Measurements from ENCODE around the gene C17orf114.
A peak's percentile ranks its signal among the peaks of the same experiment; 100 is the strongest.

Gene C17orf114

GRCh38 chr17:4789951-4790704 lies 12.0 kb downstream of the C17orf114 start (continued):
- TF ChIP-seq, protein P1, sequence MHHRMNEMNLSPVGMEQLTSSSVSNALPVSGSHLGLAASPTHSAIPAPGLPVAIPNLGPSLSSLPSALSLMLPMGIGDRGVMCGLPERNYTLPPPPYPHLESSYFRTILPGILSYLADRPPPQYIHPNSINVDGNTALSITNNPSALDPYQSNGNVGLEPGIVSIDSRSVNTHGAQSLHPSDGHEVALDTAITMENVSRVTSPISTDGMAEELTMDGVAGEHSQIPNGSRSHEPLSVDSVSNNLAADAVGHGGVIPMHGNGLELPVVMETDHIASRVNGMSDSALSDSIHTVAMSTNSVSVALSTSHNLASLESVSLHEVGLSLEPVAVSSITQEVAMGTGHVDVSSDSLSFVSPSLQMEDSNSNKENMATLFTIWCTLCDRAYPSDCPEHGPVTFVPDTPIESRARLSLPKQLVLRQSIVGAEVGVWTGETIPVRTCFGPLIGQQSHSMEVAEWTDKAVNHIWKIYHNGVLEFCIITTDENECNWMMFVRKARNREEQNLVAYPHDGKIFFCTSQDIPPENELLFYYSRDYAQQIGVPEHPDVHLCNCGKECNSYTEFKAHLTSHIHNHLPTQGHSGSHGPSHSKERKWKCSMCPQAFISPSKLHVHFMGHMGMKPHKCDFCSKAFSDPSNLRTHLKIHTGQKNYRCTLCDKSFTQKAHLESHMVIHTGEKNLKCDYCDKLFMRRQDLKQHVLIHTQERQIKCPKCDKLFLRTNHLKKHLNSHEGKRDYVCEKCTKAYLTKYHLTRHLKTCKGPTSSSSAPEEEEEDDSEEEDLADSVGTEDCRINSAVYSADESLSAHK (CRISPR knock-in tag; IDR thresholded peaks at IDR 0.05; ENCODE audit: borderline replicate concordance) = no peak
- TF ChIP-seq TGIF2 (CRISPR knock-in tag; IDR thresholded peaks at IDR 0.05) = no peak
- TF ChIP-seq, protein P2, sequence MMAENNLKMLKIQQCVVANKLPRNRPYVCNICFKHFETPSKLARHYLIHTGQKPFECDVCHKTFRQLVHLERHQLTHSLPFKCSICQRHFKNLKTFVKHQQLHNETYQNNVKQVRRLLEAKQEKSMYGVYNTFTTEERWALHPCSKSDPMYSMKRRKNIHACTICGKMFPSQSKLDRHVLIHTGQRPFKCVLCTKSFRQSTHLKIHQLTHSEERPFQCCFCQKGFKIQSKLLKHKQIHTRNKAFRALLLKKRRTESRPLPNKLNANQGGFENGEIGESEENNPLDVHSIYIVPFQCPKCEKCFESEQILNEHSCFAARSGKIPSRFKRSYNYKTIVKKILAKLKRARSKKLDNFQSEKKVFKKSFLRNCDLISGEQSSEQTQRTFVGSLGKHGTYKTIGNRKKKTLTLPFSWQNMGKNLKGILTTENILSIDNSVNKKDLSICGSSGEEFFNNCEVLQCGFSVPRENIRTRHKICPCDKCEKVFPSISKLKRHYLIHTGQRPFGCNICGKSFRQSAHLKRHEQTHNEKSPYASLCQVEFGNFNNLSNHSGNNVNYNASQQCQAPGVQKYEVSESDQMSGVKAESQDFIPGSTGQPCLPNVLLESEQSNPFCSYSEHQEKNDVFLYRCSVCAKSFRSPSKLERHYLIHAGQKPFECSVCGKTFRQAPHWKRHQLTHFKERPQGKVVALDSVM (CRISPR knock-in tag; IDR thresholded peaks at IDR 0.05) = peak; percentile 88
- TF ChIP-seq ARID3A (IDR thresholded peaks at IDR 0.05; ENCODE audit: low read depth, low read length) = no peak
- no peak for TF ChIP-seq ZNF703 (CRISPR knock-in tag; IDR thresholded peaks at IDR 0.05; ENCODE audit: borderline replicate concordance)
- TF ChIP-seq STAT6 (CRISPR knock-in tag; IDR thresholded peaks at IDR 0.05; ENCODE audit: borderline replicate concordance) = no peak
- peak; percentile 58; the same call in 1 of the 2 replicates for TF ChIP-seq HDAC1 (CRISPR knock-in tag; IDR thresholded peaks at IDR 0.05)
- TF ChIP-seq, protein P3, sequence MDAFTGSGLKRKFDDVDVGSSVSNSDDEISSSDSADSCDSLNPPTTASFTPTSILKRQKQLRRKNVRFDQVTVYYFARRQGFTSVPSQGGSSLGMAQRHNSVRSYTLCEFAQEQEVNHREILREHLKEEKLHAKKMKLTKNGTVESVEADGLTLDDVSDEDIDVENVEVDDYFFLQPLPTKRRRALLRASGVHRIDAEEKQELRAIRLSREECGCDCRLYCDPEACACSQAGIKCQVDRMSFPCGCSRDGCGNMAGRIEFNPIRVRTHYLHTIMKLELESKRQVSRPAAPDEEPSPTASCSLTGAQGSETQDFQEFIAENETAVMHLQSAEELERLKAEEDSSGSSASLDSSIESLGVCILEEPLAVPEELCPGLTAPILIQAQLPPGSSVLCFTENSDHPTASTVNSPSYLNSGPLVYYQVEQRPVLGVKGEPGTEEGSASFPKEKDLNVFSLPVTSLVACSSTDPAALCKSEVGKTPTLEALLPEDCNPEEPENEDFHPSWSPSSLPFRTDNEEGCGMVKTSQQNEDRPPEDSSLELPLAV (CRISPR knock-in tag; conservative IDR thresholded peaks at IDR 0.05; ENCODE audit: low read depth) = no peak
- peak; percentile 54; the same call in 1 of the 2 replicates for TF ChIP-seq ZNF331 (CRISPR knock-in tag; IDR thresholded peaks at IDR 0.05)
- no peak for TF ChIP-seq ZUFSP (CRISPR knock-in tag; IDR thresholded peaks at IDR 0.05; ENCODE audit: borderline replicate concordance)
- no peak for TF ChIP-seq NPAS2 (CRISPR knock-in tag; IDR thresholded peaks at IDR 0.05; ENCODE audit: borderline replicate concordance)
- TF ChIP-seq ZNF333 (CRISPR knock-in tag; IDR thresholded peaks at IDR 0.05; ENCODE audit: borderline replicate concordance) = no peak
- no peak for TF ChIP-seq ATF1 (CRISPR knock-in tag; IDR thresholded peaks at IDR 0.05)
- TF ChIP-seq TBP (CRISPR knock-in tag; IDR thresholded peaks at IDR 0.05) = no peak
